Skeletal muscle satellite cell (primary cell): ENCODE data around the gene SHLD3.
"Not testable (repeated sequence)": the region's sequence is repeated elsewhere in the genome, so short reads cannot be mapped to it uniquely, and the experiment has no call there.

Source experiments
- H3K27me3 ChIP-seq: 2 replicates; pipeline ENCODE4 v1.7.0; 2013; ENCODE audit warnings: low read length; ENCODE audit not compliant: control insufficient read depth, insufficient read depth
- H3K36me3 ChIP-seq: 2 replicates; pipeline ENCODE4 v1.7.0; 2013; ENCODE audit warnings: mild to moderate bottlenecking, control low read depth, low read length; ENCODE audit not compliant: insufficient read depth
- H3K4me1 ChIP-seq: 2 replicates; pipeline ENCODE4 v1.7.0; 2013; ENCODE audit warnings: low read length; ENCODE audit not compliant: control insufficient read depth, insufficient read depth
- H3K4me2 ChIP-seq: 2 replicates; pipeline ENCODE4 v1.7.0; 2013; ENCODE audit warnings: mild to moderate bottlenecking, low read length
- H3K4me3 ChIP-seq: 2 replicates; pipeline ENCODE4 v1.7.0; 2013; ENCODE audit warnings: low read length
- H3K9ac ChIP-seq: 2 replicates; pipeline ENCODE4 v1.7.0; 2013; ENCODE audit warnings: mild to moderate bottlenecking, low read depth, low read length, moderate library complexity
- H3K9me3 ChIP-seq: replicated peaks from 2 replicates; pipeline ENCODE4 v1.7.0; 2013; ENCODE audit warnings: mild to moderate bottlenecking, control low read depth, low read length

The SHLD3 gene

DNA sequence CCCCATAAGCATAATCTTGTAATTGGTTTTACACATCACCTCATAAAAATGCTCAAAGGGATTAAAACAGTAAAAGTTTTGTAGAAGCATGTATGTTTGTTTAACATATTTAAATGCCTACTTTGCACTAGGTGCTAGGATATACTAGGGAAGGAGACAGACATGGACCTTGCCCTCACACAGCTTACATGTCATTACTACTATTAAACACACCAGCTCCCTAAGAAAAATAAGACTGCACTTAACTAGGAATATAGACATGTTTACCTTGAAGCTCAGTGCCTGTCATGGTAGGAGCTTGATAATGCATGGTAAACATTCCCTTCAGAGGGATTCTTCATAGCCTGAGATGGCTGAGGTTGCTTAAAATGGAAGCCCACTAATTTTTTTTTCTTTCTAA lies 6.2 kb downstream of the SHLD3 start:
- no peak overlapping the region for H3K9ac ChIP-seq
- H3K27me3 ChIP-seq: no peaks in the 10 kb centered on the region
- peaks cover 3% of the 10 kb centered on the region for H3K4me1 ChIP-seq
- H3K4me3 ChIP-seq: no peak overlapping the region
- no peaks in the 10 kb centered on the region for H3K9me3 ChIP-seq
- peaks cover 13% of the 10 kb centered on the region for H3K36me3 ChIP-seq
- H3K4me2 ChIP-seq: no peak overlapping the region

DNA sequence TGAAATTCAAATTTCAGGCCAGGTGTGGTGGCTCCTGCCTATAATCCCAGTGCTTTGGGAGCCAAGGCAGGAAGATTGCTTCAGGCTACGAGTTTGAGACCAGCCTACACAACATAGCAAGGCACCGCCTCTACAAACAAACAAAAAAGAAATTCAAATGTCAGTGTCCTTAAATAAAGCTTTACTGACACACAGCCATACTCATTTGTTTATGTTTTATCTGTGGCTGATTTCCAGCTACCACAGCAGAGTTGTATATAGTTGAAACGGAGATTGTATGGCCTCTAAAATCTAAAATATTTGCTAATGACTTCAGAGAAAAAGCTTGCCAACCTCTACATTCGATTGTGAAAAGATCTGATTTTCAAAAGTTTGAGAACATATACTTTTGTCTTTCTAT lies 15.4 kb downstream of the SHLD3 start:
- Histone ChIP-seq H3K36me3 (peaks cover 27% of the 10 kb centered on the region), H3K4me2 (no peak overlapping the region), H3K9me3 (no peaks in the 10 kb centered on the region), H3K9ac (no peak overlapping the region), H3K4me1 (no peaks in the 10 kb centered on the region), H3K4me3 (no peak overlapping the region), H3K27me3 (no peaks in the 10 kb centered on the region)

DNA sequence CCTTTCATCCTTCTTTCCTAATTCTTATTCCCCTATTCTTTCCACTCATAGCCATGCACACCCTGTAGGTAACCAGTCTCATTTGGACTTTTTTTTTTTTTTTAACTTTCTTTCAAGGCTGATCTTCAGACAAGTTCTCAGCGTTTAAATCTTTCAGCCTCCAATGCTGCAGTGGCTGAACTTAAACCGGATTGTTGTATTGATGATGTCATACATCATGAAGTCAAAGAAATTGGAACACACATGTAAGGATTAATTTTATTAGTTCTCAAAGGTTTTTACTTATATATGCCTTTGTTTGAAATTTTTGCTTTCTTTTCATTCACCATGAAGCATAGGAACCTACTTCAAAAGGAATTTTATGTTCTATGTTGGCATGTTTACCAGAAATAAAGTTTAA lies 22.1 kb downstream of the SHLD3 start:
- peaks cover 8% of the 10 kb centered on the region for H3K36me3 ChIP-seq
- H3K27me3 ChIP-seq: no peaks in the 10 kb centered on the region
- no peaks in the 10 kb centered on the region for H3K4me1 ChIP-seq
- no peak overlapping the region for H3K4me2 ChIP-seq
- H3K9ac ChIP-seq: no peak overlapping the region
- no peaks in the 10 kb centered on the region for H3K9me3 ChIP-seq
- H3K4me3 ChIP-seq: no peak overlapping the region

DNA sequence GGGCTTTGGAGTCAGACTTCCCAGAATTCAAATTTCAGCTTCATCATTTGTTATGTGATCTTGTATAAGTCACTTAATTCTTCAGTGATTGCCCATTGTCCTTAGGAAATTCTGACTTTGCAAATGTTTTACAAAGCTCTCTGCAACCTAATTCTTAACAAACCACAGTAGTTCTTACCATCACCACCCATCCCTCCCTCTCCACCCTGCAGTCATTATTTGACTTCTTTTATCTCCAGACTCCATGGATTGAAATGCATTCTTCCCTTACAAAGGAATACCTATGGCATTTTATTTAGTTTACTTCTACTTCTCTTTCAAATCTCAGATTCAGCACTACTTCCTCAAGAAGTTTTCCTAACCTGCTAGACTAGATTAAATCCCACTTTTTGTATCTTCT lies 23.1 kb downstream of the SHLD3 start:
- H3K9ac ChIP-seq: no peak overlapping the region
- H3K4me3 ChIP-seq: no peak overlapping the region
- no peaks in the 10 kb centered on the region for H3K9me3 ChIP-seq
- H3K4me2 ChIP-seq: no peak overlapping the region
- peaks cover 10% of the 10 kb centered on the region for H3K36me3 ChIP-seq
- no peaks in the 10 kb centered on the region for H3K27me3 ChIP-seq
- H3K4me1 ChIP-seq: no peaks in the 10 kb centered on the region

DNA sequence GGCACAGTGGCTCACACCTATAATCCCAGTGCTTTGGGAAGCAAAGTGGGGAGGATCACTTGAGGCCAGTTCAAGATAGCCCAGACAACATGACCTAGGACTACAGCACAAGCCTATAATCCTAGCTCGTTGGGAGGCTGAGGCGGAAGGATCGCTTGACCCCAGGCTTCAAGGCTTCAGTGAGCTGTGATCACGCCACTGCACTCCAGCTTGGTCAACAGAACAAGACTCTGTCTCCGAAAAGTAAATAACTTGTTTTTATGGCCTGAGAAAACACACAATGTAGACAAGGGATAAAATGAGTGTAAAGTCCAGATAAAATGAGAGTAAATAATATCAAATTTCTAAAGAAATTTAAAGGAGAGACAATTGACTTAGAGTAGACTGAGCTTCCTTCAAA lies 26.3 kb downstream of the SHLD3 start:
- H3K4me3 ChIP-seq: no peak overlapping the region
- H3K4me1 ChIP-seq: no peaks in the 10 kb centered on the region

DNA sequence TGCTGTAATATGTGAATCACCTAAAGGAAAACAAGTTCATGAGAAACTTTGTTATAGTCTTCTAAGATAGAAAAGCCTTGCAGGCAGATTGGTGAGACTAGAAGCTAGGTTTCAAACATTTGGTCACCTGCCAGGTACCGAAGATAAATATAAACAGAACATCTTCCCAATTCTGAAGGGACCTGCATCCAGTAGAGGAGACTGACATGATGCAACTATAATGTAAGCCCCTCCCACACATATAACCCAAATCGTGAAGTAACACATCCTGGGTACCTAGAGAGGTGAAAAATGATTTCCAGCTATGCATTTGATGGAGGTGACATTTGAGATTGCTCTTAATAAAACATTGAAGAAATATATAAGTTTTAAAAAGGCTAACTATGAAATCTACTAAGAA lies 29.9 kb downstream of the SHLD3 start:
- Histone ChIP-seq H3K36me3 (peaks cover 20% of the 10 kb centered on the region), H3K4me1 (no peaks in the 10 kb centered on the region), H3K27me3 (no peaks in the 10 kb centered on the region), H3K4me3 (no peak overlapping the region), H3K9me3 (no peaks in the 10 kb centered on the region), H3K9ac (no peak overlapping the region), H3K4me2 (no peak overlapping the region)

More for the DNA sequence above, 26.3 kb downstream of the SHLD3 start:
- no peaks in the 10 kb centered on the region for H3K27me3 ChIP-seq
- peaks cover 17% of the 10 kb centered on the region for H3K36me3 ChIP-seq
- no peak overlapping the region for H3K9ac ChIP-seq
- no peak overlapping the region for H3K4me2 ChIP-seq
- no peaks in the 10 kb centered on the region for H3K9me3 ChIP-seq

DNA sequence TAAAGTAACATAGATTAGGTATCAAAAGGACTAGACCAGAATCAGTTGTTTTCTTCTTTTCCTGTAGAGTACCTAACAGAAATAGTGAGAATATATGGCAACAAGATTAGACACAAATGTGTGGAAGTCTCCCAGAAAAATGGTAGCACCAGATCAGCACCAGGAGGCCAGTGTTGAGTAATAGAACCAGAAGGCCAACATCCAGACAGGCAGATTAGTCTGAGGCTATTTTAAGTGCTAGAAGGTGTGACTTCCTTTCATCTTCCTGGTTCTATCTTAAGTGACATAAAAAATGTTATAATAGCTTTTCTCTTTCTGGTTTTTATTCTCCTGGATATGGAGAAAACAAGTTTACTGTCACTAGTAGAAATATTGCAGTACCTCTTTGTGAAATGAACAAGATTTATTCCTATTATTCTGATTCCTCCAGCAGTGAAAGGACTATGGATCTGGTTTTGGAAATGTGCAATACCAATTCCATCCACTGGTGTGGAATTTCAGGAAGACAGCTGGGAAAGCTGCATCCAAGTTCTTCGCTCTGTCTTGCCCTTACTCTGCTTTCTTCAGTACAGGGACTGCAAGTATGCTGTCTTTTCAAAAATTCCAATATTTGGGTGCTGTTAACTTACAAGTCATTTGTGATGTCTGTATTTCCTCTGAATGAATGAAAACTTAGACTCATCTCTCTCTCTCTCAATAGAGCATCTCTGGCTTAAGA lies 39.1 kb downstream of the SHLD3 start:
- Histone ChIP-seq H3K9ac (no peak overlapping the region), H3K4me1 (no peaks in the 10 kb centered on the region), H3K36me3 (peaks cover 23% of the 10 kb centered on the region)

DNA sequence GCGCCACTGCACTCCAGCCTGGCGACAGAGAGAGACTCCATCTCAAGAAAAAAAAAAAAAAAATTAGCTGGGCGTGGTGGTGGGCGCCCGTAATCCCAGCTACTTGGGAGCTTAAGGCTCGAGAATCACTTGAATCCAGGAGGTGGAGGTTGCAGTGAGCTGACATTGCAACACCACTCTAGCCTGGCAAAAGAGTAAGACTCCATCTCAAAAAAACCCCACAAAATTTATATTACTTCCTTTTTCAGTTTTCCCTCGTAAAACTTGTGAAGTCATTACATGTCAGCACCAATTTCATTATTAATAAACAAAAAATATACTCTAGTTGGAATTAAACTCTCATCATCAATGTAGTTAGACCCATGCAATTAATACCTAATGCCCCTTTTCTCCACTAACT lies 43.9 kb downstream of the SHLD3 start:
- Histone ChIP-seq H3K9ac (no peak overlapping the region), H3K9me3 (no peaks in the 10 kb centered on the region), H3K4me3 (no peak overlapping the region), H3K27me3 (no peaks in the 10 kb centered on the region), H3K4me1 (no peaks in the 10 kb centered on the region), H3K4me2 (no peak overlapping the region), H3K36me3 (peaks cover 29% of the 10 kb centered on the region)

More for the DNA sequence above, 39.1 kb downstream of the SHLD3 start:
- Histone ChIP-seq H3K9me3 (no peaks in the 10 kb centered on the region), H3K27me3 (no peaks in the 10 kb centered on the region), H3K4me3 (no peak overlapping the region), H3K4me2 (no peak overlapping the region)

DNA sequence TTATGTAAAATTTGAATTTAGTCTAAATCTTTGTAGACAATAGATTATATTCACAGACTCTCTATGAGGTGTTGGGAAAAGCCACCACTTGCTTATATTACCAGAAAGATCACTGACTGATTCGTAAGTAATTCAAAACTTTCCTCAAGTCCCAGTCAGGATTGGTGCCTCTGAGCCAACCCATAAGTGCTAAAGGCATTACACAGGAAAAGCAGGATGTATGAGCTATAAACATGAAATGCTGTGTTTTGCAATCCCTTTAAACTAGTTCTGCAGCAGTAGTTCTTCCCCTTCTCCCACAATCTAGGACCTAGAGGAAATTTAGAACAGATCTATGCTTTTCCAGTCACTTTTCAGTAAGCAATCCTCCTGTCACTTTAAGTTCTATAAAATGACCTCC lies 48.0 kb downstream of the SHLD3 start:
- no peaks in the 10 kb centered on the region for H3K9me3 ChIP-seq
- H3K4me3 ChIP-seq: no peak overlapping the region
- H3K4me2 ChIP-seq: no peak overlapping the region
- H3K36me3 ChIP-seq: peaks cover 23% of the 10 kb centered on the region
- H3K27me3 ChIP-seq: no peaks in the 10 kb centered on the region
- no peak overlapping the region for H3K9ac ChIP-seq
- H3K4me1 ChIP-seq: no peaks in the 10 kb centered on the region

DNA sequence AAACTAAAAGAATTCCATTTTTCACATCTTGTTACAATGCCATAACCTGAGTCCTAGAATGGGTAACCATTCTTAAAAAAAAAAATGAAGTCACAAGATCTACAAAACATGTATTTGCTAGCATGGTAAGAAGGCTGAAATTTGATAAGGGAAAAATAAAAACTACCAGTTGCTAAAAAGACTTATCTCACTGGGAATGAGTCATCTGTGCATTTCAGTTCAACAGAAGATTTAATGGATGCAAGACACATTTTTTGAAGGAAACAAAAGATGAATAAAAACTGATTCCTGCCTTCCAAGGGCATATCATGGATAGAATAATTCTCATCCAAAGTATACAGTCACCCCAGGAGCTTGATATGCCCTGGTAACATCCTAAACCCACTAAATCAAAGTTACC lies 49.9 kb downstream of the SHLD3 start:
- H3K4me2 ChIP-seq: no peak overlapping the region
- H3K4me3 ChIP-seq: no peak overlapping the region
- H3K4me1 ChIP-seq: no peaks in the 10 kb centered on the region
- peaks cover 18% of the 10 kb centered on the region for H3K36me3 ChIP-seq
- no peaks in the 10 kb centered on the region for H3K9me3 ChIP-seq
- H3K27me3 ChIP-seq: no peaks in the 10 kb centered on the region
- H3K9ac ChIP-seq: no peak overlapping the region

DNA sequence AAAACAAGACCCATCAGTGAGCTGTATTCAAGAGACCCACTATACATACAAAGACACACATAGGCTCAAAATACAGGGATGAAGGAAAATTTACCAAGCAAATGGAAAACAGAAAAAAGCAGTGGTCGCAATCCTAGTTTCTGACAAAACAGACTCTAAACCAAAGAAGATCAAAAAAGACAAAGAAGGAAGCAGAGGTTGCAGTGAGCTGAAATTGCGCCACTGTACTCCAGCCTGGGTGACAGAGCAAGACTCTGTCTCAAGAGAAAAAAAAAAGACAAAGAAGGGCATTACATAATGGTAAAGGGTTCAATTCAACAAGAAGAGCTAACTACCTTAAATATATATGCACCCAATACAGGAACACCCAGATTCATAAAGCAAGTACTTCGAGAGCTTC lies 51.2 kb downstream of the SHLD3 start:
- not testable (repeated sequence) for H3K4me3 ChIP-seq, H3K4me1 ChIP-seq, H3K9ac ChIP-seq, H3K4me2 ChIP-seq, H3K9me3 ChIP-seq, H3K27me3 ChIP-seq
- H3K36me3 ChIP-seq: peaks cover 24% of the 10 kb centered on the region
